ENCODE results near the gene NSRP1. TPM values are rescaled to one million over a fixed set of nuclear protein-coding genes. Genes with fewer than 3 reads are reported as not detected.

Gene NSRP1
- total RNA-seq, 1 experiment from 2014 or later = 1.9 TPM

DNA sequence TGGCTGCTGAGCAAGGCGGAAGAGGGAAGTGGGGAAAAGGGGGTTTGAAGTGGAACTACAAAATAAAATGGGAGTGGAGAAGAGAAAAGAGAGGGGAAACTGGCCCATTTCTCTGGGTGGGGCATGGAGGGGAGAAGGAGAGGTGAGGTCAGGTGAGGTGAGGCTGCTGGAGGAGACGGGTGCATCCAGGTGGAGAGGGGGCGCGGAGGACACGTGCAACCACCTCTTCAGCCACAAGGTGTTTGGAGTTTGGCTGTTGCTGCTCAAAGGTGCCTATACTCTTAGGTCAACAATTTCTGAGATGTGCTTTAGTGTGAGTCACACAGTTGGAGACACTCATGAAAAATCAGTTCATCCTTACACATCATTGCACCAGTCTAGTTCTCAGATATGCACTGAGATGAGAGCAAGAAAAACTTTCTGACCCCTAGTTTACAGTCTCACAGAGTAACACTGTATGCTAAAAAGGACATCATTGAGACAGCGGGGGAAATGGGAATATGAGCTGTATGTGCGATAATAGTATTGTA, 114.0 kb downstream of the NSRP1 start:
- no peak for DNase-seq (ENCODE audit: low read depth)
- in situ Hi-C loops (cut with HindIII; ENCODE audit: low pct_unique_long_range_greater_than_20kb, low sequenced_read_pairs) = no loop called here

DNA sequence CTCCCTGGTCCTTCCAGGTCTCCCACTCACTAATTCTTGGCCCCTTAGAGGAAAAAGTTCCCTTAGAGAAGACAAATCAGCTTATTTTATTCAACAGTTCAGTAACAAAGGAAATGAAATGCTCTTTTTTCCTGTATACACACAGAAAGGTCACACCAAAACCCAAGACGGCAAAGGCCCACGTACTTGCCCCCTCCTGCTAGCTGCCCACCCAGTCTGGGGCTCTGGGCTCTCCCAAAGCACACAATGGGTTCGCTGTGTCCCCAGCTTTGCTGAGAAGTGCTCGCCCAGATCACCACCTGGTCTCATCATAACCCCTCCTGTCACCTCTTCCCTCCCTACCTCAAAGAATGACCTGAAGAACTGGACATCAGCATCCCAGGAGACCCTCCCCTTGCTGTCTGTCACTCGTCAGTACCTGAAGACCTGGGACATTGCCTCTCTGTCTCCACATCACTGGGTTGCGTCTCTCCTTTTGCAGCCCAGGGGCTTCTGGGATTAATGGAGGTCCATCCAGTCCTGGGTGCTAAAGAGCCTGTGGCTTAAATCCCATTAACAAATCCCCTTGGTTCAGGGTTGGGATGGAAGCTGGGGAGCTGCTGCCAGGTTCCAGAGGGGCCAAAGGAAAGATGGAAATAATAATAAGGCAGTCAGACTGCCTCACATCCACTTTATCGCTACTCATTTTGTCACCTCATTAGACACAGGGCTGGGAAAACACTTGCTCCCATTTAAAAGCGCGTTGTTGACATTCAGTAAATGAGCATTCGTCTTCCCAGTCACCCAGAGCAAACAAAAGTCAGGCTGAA, 115.6 kb downstream of the NSRP1 start:
- DNase-seq (ENCODE audit: low read depth) = no peak
- in situ Hi-C loops (cut with HindIII; ENCODE audit: low pct_unique_long_range_greater_than_20kb, low sequenced_read_pairs) = no loop called here

DNA sequence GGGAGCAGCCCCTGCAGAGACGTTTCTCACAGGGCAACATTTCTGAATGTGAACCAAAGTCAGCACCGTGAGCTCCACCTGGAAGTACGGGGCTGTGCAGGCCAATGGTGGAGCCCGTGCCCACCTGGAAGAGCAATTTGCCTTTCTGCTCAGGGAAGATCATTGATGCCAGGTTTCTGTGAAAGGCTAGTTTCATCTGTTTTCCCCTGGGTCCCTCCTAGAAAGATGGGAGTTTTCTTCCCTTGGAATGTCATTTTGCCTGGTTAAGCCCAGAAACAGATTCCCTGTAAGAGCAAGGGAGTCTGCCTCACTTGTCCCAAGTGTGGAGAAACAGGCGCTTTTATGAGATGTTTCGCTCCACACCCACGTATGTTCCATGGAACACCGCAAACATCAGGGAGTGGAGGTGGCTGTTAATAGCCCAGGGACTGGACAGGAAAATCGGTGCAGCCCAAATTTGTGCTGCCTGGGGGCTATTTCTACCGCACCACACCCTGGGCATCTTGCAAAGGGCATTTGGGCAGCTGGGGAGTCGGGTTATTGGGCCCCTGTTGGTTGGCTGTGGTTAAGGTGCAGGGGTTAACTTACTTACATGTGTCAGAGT, 116.3 kb downstream of the NSRP1 start:
- no peak for DNase-seq (ENCODE audit: low read depth)

DNA sequence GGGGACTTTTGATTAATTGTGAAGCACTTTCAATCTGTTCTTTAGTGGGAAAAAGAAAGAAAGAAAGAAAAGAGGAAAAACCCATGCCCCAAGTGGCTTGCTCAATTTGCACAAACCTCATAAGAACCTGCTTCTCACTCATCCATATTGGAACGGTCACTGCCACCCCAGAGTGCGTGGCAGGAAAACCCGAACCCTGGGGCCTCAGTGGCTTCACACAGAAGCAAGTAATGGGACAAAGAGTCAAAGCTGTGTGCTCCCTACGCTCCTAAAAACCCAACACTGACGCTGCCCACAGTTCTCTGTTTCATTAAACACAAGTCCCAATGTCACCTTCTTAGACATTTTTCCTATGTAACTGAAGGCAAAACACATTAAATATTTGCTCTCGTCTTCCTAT, 117.7 kb downstream of the NSRP1 start:
- no peak for DNase-seq (ENCODE audit: low read depth)
- in situ Hi-C loops (cut with HindIII; ENCODE audit: low pct_unique_long_range_greater_than_20kb, low sequenced_read_pairs) = no loop called here

More for the DNA sequence above, 116.3 kb downstream of the NSRP1 start:
- in situ Hi-C loops (cut with HindIII; ENCODE audit: low pct_unique_long_range_greater_than_20kb, low sequenced_read_pairs) = no loop called here

DNA sequence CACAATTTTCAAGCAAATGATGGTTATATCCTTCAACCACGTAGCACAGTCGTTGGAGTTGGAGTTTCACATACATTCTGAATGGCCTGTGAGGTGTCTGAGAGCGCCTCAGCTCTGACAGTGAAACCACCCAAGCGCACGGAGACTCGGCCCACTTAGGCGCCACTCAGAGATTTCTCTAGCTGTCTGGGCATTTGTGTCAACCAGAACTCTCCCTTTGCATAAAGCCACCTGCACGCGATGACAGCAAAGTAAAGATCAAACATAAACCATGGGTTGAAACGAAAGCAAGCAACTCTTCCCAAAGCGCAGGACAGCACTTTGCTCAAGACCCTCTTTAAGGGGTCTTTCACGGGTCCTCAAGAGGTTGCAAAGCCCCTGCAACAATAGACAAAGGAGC, 118.3 kb downstream of the NSRP1 start:
- DNase-seq (ENCODE audit: low read depth) = no peak
- in situ Hi-C loops (cut with HindIII; ENCODE audit: low pct_unique_long_range_greater_than_20kb, low sequenced_read_pairs) = no loop called here

DNA sequence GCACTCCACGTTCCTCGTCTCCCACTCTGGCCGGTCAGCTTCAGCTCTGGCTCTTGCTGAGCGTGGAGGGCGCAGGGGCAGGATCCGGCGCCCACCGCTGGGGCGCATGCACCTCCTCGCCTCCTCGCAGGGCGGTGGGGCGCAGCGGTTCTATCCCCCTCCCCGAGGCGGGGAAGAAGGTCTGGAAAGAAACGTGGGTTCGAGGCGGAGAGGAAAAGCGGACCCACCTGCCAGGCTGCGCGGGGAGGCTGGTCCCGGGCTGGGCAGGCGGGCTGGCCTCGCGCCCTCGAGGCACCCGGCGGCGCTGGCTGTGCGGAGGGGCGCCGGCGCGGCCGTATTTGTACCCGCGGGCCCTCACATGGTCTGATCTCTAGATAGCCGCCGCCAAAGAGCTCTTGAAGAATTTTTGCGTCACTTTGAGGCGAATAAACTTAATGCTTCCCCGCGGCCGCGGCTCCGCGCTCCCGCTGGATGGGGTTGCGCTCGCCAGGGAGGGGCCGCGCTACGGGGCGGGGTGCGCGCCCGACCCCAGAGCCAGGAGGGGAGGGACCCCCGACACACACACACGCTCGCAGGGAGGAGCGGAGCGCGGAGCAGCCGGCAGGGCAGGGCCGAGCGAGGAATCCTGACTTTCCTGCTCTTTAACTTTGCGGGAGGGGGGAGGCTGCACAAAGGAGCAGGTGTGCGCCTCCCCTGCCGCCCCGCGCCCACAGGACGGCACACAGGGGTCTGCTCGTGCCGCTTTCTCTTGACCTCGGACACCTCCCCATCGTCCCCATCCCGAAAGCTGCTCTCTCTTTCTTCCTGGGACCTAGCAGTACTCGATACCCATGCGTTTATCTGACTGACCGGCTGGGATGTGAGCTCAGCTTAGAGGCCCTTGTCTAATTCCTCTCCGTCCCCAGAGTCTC, 119.0 kb downstream of the NSRP1 start, which contains the start of gene SLC6A4:
Gene SLC6A4, minus strand, starts transcription at position 312 of the 911 bp plus-strand sequence. CDS start 13,739 bp downstream, outside the sequence.
- in situ Hi-C loops (cut with HindIII; ENCODE audit: low pct_unique_long_range_greater_than_20kb, low sequenced_read_pairs) = no loop called here

More for the DNA sequence above, 119.0 kb downstream of the NSRP1 start, which contains the start of gene SLC6A4:
- no peak for DNase-seq (ENCODE audit: low read depth)

Other genes starting within 250 kb of the NSRP1 start
- gene SSH2, start 186.6 kb upstream of the NSRP1 start, total RNA-seq (2014; rRNA removed; shearing (Covaris generic); ENCODE audit: low replicate concordance) = 14.3 and 28.6 TPM in 2 replicates
- 3.1 TPM in 1 of 2 replicates, not detected in the other for gene EFCAB5, start 175.2 kb upstream of the NSRP1 start, total RNA-seq (2014; rRNA removed; shearing (Covaris generic); ENCODE audit: low replicate concordance)
- not detected in 2 replicates for gene SLC6A4, start 118.9 kb downstream of the NSRP1 start, total RNA-seq (2014; rRNA removed; shearing (Covaris generic); ENCODE audit: low replicate concordance)
- gene BLMH, start 175.1 kb downstream of the NSRP1 start, total RNA-seq (2014; rRNA removed; shearing (Covaris generic); ENCODE audit: low replicate concordance) = 40.6 and 42.2 TPM in 2 replicates
- gene TMIGD1, start 217.2 kb downstream of the NSRP1 start, total RNA-seq (2014; rRNA removed; shearing (Covaris generic); ENCODE audit: low replicate concordance) = not detected in 2 replicates